Stimulated activated CD4-positive, alpha-beta T cell treated with anti-CD3 and anti-CD28 coated beads, Interleukin-1b, Interleukin-23, amount 100 ng/mL, for 4 hours (primary cell): ENCODE results near the gene PEX11B.
"Not testable (repeated sequence)": the region's sequence is repeated elsewhere in the genome, so short reads cannot be mapped to it uniquely, and the experiment has no call there.

Experiments
- DNase-seq, 2 donors: peaks; one replicate each; pipeline ENCODE4 v3.0.0-alpha.2; 2020; ENCODE audit warnings: low read depth in 2 of 2

Gene PEX11B

DNA sequence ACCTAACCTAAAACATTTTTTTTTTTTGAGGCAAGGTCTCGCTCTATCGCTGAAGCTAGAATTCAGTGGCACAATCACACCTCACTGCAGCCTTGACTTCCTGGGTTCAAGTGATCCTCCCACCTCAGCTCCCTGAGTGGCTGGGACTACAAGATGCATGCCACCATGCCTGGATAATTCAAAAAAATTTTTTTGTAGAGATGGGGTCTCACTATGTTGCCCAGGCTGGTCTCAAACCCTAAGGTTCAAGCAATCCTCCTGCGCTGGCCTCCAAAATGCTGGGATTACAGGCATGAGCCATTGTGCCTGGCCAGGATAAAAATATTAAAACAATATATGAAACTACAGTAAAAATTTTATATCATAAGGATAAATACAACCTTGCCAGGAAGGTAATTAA lies 34.4 kb upstream of the PEX11B start:
- no peak for DNase-seq

GRCh38 chr1:145951526-145951925 lies 33.0 kb upstream of the PEX11B start:
- DNase-seq = no peak

DNA sequence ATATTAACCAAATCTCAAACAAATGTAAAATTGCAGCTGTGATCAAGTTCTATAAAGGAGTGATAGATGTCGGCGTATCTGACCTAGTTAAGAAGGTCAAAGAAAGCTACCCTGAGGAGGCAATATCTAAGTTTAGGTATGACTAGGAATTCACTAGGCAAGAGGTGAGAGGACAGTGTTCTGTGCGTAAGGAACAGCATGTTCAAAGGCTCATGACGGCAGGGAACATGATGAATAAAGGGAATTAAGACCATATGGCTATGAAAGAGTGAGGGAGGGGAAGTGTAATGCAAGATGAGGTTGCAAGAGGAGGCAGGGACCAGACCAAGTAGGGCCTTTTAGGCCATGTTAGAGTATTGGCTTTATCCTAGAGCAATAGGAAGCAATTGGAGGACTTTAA lies 30.7 kb upstream of the PEX11B start:
- DNase-seq = no peak

GRCh38 chr1:145947551-145947950 lies 29.0 kb upstream of the PEX11B start:
- DNase-seq = no peak

DNA sequence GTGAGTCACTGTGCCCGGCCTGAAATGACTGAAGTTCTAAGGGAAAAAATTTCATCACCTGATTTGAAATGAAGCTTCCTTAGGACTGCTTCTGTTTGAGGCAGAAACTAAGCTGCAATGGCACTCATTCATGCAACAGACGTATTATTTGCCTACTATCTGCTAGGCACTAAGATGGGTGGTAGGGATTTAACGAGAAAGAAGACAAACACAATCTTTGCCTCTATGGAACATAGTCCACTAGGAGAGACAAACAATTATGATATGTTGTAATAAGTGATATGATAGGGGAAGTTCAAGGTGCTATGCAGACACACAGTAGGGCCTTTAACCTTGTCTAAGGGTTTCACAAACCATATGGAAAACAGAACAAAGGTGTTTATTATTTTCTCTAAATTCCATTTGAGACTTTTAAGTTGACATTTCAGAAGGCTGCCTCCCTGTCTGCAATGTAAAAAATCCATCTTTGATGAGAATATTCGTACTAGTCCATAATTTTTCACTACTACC lies 28.0 kb upstream of the PEX11B start:
- DNase-seq = no peak

- no peak for DNase-seq
Measured at GRCh38 chr1:145944532-145944931, 26.0 kb upstream of the PEX11B start.

GRCh38 chr1:145942871-145943270 lies 24.4 kb upstream of the PEX11B start:
- DNase-seq = no peak

GRCh38 chr1:145942405-145942804 lies 23.9 kb upstream of the PEX11B start:
- DNase-seq = no peak

DNA sequence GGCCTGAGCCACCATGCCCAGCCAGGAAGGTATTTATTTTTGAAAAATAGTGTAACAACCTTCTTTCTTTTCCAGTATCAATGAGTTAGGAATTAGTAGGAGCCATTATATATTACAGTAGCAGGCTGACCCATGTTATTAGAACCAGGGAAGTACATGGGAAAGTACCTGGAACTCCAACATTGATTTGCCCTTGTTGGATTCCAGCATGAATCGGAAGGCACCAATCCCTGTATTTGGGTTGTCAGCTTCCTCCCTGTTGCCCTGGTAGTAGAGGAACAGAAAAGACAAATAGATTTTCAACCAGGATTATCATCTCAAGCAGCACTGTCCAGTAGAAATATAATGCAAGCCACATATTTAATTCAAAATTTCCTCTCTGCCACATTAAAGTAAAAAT lies 18.9 kb upstream of the PEX11B start:
- no peak for DNase-seq

- no peak for DNase-seq
Measured at GRCh38 chr1:145936247-145936646, 17.7 kb upstream of the PEX11B start.

DNA sequence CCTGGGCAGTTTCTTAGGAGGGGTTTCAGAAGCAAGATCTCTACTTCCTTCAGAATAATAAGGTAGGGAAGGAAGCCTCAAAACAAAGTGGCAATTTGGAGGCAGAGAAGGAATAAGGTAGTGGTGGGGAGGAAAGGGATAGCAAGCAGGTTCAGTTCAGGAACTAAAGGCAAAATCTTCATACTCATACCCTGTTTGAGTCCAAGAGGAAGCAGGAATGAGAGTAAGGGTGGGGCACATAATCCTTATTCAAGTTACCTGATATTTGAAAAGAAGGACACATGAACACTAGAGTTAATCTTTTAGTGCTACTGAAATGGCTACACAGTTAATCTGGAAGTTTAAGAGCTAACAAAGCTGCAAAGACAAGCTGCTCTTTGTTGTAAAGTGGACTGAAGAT lies 17.2 kb upstream of the PEX11B start:
- DNase-seq = no peak

DNA sequence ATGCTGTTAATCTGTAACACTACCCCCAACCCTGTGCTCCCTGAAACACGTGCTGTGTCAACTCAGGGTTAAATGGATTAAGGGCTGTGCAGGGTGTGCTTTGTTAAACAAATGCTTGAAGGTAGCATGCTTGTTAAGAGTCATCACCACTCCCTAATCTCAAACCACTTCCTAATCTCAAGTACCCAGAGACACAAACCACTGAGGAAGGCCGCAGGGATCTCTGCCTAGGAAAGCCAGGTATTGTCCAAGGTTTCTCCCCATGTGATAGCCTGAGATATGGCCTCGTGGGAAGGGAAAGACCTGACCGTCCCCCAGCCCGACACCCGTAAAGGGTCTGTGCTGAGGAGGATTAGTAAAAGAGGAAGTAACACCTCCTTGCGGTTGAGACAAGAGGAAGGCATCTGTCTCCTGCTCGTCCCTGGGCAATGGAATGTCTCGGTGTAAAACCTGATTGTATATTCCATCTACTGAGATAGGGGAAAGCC lies 14.0 kb upstream of the PEX11B start:
- DNase-seq = not testable (repeated sequence)

DNA sequence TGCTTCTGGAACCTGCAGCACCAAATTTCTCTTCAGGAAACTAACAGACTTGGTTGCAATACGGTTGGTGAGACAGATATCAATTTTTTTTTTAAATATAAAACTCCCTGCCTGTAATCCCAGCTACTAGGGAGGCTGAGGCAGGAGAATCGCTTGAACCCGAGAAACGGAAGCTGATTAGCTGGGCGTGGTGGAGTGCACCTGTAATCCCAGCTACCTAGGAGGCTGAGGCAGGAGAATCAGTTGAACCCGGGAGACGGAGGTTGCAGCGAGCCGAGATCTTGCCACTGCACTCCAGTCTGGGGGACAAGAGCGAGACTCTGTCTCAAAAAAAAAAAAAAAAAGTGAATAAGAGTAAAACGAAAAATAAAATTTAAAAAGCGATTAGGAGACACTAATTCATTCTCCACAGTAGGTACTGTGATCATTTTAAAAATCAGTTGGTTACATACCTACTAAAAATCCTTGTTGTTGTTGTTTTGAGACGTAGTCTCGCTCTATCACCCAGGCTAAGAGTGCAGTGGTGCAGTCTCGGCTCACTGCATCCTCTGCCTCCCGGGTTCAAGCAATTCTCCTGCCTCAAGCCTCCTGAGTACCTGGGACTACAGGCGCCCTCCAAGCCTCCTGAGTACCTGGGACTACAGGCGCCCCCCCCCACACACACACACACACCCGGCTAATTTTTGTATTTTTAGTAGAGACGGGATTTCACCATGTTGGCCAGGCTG lies 9.6 kb upstream of the PEX11B start:
- no peak for DNase-seq

DNA sequence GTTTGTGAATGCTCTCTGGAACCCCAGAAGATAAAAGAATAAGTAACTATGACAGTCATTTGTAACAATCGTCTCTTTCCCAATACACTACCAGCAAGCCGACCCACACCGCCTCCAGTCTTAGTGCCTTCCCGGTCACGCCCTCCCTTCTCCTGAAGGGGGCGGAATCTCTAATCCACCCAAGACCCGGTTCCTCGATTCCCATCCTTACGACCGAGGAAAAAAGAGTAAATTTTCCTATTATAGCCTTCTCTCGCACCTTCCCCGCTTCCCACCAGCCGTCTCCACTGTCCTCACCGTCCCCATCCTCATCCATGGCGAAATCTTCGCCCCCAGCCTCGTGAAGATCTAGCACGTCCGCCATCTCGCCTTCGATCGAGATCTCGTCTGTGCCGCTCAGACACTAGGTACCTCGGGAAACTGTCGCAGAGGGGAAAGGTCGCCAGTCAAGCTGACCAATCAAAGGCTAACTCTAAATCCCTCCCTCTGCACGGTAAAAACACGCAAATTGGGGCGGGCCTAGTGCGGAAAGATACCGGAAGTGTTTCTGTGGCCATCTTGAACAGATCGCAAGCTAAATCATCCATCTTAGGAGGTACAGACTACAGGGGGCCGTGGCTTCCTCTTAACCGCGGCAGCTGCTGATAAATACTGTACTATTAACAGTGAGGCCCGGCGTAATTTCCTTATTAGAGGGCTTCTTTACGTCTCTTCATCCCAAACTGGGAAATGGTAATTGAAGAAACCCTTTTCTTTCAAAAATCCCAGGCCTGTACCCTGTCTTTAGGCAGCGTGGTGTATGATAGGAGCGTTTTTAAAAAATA lies 8.8 kb upstream of the PEX11B start, which contains the start of gene RBM8A:
Gene RBM8A, minus strand, starts transcription at position 422 of the 824 bp plus-strand sequence. Its CDS starts 58 bp downstream, at position 364.
- peak; percentile 74 to 87 for DNase-seq

- DNase-seq = peak; percentile 35 to 37
Measured at GRCh38 chr1:145926686-145927062, 8.2 kb upstream of the PEX11B start.

- no peak for DNase-seq
Measured at GRCh38 chr1:145922266-145922665, 3.7 kb upstream of the PEX11B start.

- DNase-seq = not testable (repeated sequence)
Measured at GRCh38 chr1:145920297-145920696, 1.8 kb upstream of the PEX11B start.

GRCh38 chr1:145918992-145919939 lies 749 bp upstream of the PEX11B start:
- no peak for DNase-seq

- DNase-seq = no peak
Measured at GRCh38 chr1:145917595-145917994, 922 bp downstream of the PEX11B start.

DNA sequence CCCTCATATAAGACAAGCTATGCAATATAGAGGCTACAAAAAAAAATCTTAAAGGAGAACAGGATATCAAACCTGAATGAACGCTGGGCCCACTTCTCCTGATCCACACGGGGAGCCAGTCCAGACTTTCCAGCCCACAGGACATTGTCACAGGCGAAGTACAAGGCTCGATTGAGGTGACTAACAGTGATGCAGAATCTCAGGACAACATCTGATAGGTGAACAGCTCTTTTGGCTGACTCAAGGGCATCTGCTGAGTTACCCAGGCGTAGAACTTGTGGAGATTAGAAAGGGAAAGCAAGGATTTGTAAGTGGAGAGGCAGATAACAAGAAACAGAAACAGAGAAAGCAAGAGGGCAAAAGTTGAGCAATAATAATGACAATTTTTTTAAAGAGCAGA lies 1.8 kb downstream of the PEX11B start:
- DNase-seq = no peak

- no peak for DNase-seq
Measured at GRCh38 chr1:145912128-145912641, 6.3 kb downstream of the PEX11B start.
